ENCODE measurements around the gene ARSI.

ARSI gene

DNA sequence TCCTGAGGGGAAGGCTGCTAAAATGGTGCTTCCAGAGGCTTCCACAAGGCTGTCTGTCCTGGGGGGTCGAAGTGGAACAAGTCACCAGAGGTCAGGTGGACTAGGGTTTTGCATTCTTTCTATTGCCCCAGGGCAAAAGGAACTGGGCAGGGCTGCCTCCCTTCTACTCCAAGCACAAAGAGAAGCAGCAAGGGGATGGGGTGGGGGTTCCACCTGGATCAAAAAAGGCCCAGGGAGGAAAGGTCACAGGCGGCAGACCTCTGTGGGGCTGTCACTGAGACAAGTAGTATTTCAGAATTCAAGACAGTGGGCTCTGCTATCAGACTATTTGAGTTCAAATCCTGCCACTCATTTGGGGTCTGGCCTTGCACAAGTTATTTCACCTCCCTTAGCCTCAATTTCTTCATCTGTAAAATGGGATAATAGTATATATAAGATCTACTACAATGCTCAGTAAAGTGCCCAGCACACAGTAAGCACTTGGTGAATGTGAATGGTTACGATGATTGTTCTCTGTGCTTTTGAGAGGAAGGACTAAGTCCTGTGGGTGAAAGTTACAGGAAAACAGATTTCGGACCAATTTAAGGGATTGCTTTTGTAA lies 1.9 kb upstream of the ARSI start:
- TF ChIP-seq CTCF (IDR thresholded peaks at IDR 0.05) = no peak
- no peak overlapping the region for H3K27ac ChIP-seq
- H3K4me1 ChIP-seq (ENCODE audit: control insufficient read depth in 1 of 2, insufficient read depth in 1 of 2, low read depth in 1 of 2, low read length in 1 of 2) = no peaks in the 10 kb centered on the region
- no peak overlapping the region for H3K4me3 ChIP-seq (ENCODE audit: low read depth in 1 of 2, low read length in 1 of 2)
- no peaks in the 10 kb centered on the region for H3K36me3 ChIP-seq
- peaks cover 60% of the 10 kb centered on the region for H3K27me3 ChIP-seq
- H3K9me3 ChIP-seq = no peaks in the 10 kb centered on the region

DNA sequence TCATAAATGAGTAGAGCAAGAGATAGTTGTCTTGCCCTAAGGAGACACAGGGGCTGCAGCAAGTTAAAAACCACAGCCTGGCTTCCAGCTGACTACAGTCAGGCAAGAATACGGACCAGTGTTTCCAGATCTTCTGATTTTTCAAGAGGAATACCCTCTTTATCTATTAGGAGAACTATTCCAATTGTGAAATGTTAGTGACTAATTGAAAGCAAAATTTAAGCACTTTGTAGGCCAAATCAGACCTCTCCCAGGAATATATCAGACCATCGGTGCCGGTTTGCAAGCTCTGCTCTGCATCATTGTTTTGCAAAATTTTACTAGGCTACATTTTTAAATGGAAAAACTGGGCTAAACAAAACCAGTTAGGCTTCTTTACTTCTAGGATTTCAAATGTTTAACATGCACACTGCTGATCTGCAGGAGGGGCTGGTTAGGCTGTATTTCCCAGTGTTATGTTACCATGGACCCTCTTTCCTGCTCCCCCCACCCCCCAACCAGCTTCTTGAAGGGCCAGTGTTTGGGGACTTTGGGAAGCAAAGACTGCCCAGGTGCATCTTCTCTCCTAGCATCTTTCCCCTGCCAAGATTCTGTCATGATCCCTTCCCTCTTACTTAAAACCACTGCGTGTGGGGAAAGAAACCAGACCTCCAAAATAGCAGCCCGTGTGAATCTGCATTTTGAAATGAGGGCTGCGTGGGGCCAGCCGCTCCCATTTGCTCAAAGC lies 1.1 kb upstream of the ARSI start:
- H3K9me3 ChIP-seq = no peaks in the 10 kb centered on the region
- no peaks in the 10 kb centered on the region for H3K36me3 ChIP-seq
- H3K27me3 ChIP-seq = peaks cover 67% of the 10 kb centered on the region
- no peak overlapping the region for H3K4me3 ChIP-seq (ENCODE audit: low read depth in 1 of 2, low read length in 1 of 2)
- no peak for TF ChIP-seq CTCF (IDR thresholded peaks at IDR 0.05)
- no peaks in the 10 kb centered on the region for H3K4me1 ChIP-seq (ENCODE audit: control insufficient read depth in 1 of 2, insufficient read depth in 1 of 2, low read depth in 1 of 2, low read length in 1 of 2)
- no peak overlapping the region for H3K27ac ChIP-seq

- H3K4me3 ChIP-seq (ENCODE audit: low read depth in 1 of 2, low read length in 1 of 2) = no peak overlapping the region
- H3K27ac ChIP-seq = no peak overlapping the region
- no peaks in the 10 kb centered on the region for H3K4me1 ChIP-seq (ENCODE audit: control insufficient read depth in 1 of 2, insufficient read depth in 1 of 2, low read depth in 1 of 2, low read length in 1 of 2)
- no peaks in the 10 kb centered on the region for H3K36me3 ChIP-seq
- H3K27me3 ChIP-seq = peaks cover 67% of the 10 kb centered on the region
- no peaks in the 10 kb centered on the region for H3K9me3 ChIP-seq
- TF ChIP-seq CTCF (IDR thresholded peaks at IDR 0.05) = no peak
Measured at GRCh38 chr5:150303070-150303615, 438 bp upstream of the ARSI start.

DNA sequence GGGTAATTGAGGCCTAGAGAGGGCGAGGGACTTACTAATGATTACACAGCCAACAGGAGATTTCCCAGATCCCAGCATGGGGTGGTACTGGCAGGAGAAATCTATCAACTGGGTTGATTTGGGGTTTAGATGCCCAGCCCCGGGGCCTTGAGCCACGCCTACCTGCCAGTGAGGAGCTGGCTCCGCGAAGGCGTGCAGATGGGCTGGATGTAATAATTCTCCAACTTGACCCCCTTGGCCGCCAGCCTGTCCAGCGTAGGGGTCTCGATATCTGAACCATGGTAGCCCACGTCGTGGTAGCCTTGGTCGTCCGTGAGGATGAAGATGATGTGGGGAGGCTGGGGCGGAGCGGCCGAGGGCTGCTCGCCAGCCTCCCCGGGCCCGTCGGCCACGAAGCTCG lies 804 bp downstream of the ARSI start:
- no peaks in the 10 kb centered on the region for H3K36me3 ChIP-seq
- peaks cover 67% of the 10 kb centered on the region for H3K27me3 ChIP-seq
- H3K4me3 ChIP-seq (ENCODE audit: low read depth in 1 of 2, low read length in 1 of 2) = no peak overlapping the region
- no peaks in the 10 kb centered on the region for H3K4me1 ChIP-seq (ENCODE audit: control insufficient read depth in 1 of 2, insufficient read depth in 1 of 2, low read depth in 1 of 2, low read length in 1 of 2)
- TF ChIP-seq CTCF (IDR thresholded peaks at IDR 0.05) = no peak
- no peaks in the 10 kb centered on the region for H3K9me3 ChIP-seq
- H3K27ac ChIP-seq = no peak overlapping the region

- H3K36me3 ChIP-seq = no peaks in the 10 kb centered on the region
- TF ChIP-seq CTCF (IDR thresholded peaks at IDR 0.05) = no peak
- no peak overlapping the region for H3K4me3 ChIP-seq (ENCODE audit: low read depth in 1 of 2, low read length in 1 of 2)
- H3K27ac ChIP-seq = no peak overlapping the region
- H3K27me3 ChIP-seq = peaks cover 67% of the 10 kb centered on the region
- H3K9me3 ChIP-seq = no peaks in the 10 kb centered on the region
- no peaks in the 10 kb centered on the region for H3K4me1 ChIP-seq (ENCODE audit: control insufficient read depth in 1 of 2, insufficient read depth in 1 of 2, low read depth in 1 of 2, low read length in 1 of 2)
Measured at GRCh38 chr5:150301170-150301505, 1.6 kb downstream of the ARSI start.
